ENCODE measurements around the gene NLRP7.
"Not testable (repeated sequence)": the region's sequence is repeated elsewhere in the genome, so short reads cannot be mapped to it uniquely, and the experiment has no call there.

The NLRP7 gene

GRCh38 chr19:54919646-54920563 is 27.4 kb downstream of the NLRP7 start:
- DNase-seq: not testable (repeated sequence)

- DNase-seq: no peak
These were observed 28.8 kb downstream of the NLRP7 start for GRCh38 chr19:54918499-54918898.

GRCh38 chr19:54916822-54917221 is 30.5 kb downstream of the NLRP7 start:
- DNase-seq: no peak

- DNase-seq: not testable (repeated sequence)
These were observed 39.4 kb downstream of the NLRP7 start for GRCh38 chr19:54907899-54908298.

- no peak for DNase-seq
These were observed 40.5 kb downstream of the NLRP7 start for GRCh38 chr19:54906819-54907218.

GRCh38 chr19:54905803-54906511 is 41.4 kb downstream of the NLRP7 start, which contains the start of gene NCR1:
Gene NCR1, plus strand, starts transcription at chr19:54906148. Its CDS starts 40 bp downstream, at chr19:54906188.
- DNase-seq: peak; percentile 18

- DNase-seq: no peak
These were observed 41.9 kb downstream of the NLRP7 start for GRCh38 chr19:54905421-54905802.

GRCh38 chr19:54904261-54904660 is 43.1 kb downstream of the NLRP7 start:
- not testable (repeated sequence) for DNase-seq

DNA sequence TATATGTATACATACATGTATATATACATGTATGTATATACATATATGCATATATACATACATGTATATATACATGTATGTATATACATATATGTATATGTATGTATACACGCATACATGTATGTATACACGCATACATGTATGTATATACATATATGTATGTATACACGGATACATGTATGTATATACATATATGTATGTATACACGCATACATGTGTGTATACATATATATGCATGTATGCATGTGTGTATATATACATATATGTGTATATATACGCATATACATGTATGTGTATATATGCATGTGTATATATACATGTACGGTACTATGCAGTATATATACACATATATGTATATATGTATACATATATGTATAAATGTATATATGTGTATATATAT is 44.0 kb downstream of the NLRP7 start:
- DNase-seq: no peak

DNA sequence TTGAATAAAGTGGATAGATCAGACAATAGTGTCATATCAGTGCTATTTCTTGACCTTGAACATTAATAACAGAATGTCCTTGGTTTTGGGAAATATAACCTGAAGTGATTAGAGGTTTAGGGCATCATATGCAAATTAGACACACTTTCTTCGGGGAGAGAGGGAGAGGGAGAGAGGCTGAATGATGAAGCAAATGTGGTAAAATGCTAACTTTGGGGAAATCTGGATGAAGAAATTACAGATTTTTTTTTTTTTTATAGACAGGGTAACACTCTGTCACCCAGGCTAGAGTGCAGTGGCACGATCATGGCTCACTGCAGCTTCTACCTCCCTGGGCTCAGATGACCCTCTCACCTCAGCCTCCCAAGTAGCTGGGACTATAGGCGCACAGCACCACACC is 45.3 kb downstream of the NLRP7 start:
- no peak for DNase-seq

- DNase-seq: not testable (repeated sequence)
These were observed 46.2 kb downstream of the NLRP7 start for GRCh38 chr19:54901153-54901552.

DNA sequence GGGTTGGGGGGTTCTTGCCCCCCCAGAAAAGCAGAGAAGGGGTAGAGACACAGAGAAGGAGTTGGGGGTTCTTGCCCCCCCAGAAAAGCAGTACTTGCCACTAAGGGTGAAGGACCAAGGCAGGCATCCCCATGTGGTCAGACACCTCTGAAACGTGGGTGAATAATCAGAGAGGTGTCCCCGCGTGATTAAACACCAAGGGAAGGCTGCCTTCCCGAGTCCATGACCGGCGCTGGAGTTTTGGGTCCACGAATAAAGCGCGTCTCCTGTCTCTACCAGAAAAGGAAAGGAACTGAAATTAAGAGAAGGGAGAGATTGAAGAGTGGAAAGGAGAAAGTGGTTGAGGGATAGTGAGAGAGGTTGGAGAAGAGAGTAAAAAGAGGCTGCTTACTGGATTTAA is 47.7 kb downstream of the NLRP7 start:
- not testable (repeated sequence) for DNase-seq

DNA sequence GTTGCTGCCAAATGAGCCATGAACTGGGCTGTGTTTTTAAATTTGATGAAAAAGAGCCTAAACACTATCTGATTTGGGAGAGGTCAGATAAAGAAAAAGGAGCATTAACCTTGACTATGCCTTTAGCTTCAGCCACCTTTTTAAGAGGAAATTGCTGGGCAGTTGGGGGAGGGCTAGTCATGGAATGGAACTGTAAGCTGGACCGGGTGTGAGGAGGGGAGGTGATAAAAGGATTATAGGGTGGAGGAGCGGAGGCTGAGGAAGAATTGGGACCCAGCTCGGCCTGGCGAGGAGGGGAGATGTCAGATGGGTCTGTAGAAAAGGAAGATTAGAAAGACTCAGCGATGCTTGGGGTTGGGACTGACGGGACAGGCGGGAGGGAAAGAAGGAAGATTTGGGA is 48.6 kb downstream of the NLRP7 start:
- DNase-seq: not testable (repeated sequence)

DNA sequence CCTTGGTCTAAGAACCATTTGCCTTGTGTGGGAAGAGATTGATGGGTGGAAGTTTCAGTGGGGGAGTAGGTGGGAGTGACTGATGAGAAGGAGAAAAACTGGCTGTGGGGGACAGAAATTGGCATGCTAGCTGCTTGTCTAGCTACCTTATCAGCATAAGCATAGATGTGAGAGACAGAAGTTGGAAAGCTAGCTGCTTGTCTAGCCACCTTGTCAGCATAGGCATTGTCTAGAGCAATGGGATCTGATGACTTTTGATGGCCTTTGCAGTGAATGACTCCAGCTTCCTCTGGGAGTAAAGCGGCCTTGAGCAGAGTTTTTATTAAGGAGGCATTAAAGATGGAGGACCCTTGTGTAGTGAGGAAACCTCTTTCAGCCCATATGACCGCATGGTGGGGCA is 51.3 kb downstream of the NLRP7 start:
- DNase-seq: no peak

DNA sequence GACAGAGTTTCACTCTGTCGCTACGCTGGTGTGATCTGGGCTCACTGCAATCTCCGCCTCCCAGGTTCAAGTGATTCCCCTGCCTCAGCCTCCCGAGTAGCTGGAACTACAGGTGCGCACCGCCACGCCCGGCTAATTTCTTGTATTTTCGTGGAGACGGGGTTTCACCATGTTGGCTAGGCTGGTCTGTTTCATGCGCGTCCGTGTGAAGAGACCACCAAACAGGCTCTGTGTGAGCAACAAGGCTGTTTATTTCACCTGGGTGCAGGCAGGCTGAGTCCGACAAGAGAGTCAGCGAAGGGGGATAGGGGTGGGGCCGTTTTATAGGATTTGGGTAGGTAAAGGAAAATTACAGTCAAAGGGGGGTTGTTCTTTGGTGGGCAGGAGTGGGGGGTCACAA is 53.2 kb downstream of the NLRP7 start:
- not testable (repeated sequence) for DNase-seq

- DNase-seq: no peak
These were observed 53.9 kb downstream of the NLRP7 start for GRCh38 chr19:54893406-54893805.

DNA sequence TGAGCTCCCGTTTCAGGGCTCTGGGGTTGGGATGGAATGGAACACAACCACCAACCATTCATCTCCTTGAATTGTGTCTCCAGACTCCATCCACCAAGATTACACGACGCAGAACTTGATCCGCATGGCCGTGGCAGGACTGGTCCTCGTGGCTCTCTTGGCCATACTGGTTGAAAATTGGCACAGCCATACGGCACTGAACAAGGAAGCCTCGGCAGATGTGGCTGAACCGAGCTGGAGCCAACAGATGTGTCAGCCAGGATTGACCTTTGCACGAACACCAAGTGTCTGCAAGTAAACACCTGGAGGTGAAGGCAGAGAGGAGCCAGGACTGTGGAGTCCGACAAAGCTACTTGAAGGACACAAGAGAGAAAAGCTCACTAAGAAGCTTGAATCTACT is 57.8 kb downstream of the NLRP7 start:
- DNase-seq: no peak

- no peak for DNase-seq
These were observed 59.1 kb downstream of the NLRP7 start for GRCh38 chr19:54888239-54888638.

GRCh38 chr19:54883228-54883627 is 64.1 kb downstream of the NLRP7 start:
- no peak for DNase-seq

DNA sequence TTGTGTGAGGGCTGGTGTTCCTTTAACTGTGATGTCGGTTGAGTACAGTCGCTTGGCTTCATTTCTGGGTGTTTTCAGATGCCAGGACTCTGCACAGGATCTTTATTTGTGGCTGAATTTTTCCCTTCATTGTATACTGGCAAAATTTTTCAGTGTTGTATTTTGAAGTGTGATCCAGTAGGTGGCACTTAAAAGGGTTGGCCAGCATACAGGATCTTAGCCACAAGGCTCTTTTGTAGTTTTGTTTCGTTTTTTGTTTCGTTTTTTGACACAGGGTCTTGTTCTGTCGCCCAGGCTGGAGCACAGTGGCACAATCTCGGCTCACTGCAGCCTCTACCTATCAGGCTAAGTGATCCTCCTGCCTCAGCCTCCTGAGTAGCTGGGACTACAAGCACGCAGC is 64.6 kb downstream of the NLRP7 start:
- peak; percentile 41 for DNase-seq

DNA sequence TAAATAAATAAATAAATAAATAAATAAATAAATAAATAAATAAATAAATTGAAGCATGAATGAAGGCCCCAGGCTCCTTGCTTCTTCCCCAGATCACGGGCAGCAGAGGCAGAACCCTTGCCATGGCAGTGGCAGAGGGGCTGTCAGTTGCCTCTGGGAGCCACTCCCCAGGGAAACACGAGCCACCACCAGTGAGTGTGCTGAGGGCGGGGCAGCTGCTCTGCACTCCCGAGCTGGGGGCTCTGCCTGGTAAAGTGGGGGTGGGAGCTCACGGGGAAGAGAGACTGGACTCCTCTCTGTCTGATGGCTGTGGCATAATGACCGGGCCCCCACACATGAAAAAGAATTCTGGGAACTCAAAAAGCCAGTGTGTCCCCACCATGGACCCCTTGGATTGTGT is 65.4 kb downstream of the NLRP7 start:
- no peak for DNase-seq

- DNase-seq: no peak
These were observed 69.9 kb downstream of the NLRP7 start for GRCh38 chr19:54877471-54877870.

- no peak for DNase-seq
These were observed 71.8 kb downstream of the NLRP7 start for GRCh38 chr19:54875506-54875905.

GRCh38 chr19:54873990-54874389 is 73.3 kb downstream of the NLRP7 start, which contains the start of gene FCAR:
Gene FCAR, plus strand, starts transcription at chr19:54874235. Its CDS starts 55 bp downstream, at chr19:54874290.
- no peak for DNase-seq

Measured in activated CD4-positive, alpha-beta T cell treated with anti-CD3 and anti-CD28 coated beads, Interleukin-2, amount 50 U/mL, for 16 hours (primary cell).